Endometrial microvascular endothelial cells (primary cell): ENCODE results near the gene ARL6IP1. TPM values are rescaled to one million over a fixed set of nuclear protein-coding genes. Genes with fewer than 3 reads are reported as not detected.
"Not testable (repeated sequence)": the region's sequence is repeated elsewhere in the genome, so short reads cannot be mapped to it uniquely, and the experiment has no call there.

ENCODE experiments used
- in situ Hi-C: cut with HindIII; loops from 2 replicates; pipeline ENCODE4 v1.10.0; 2017; ENCODE audit warnings: low sequenced_read_pairs, low pct_unique_long_range_greater_than_20kb; ENCODE audit errors: inconsistent ontology term
- total RNA-seq: library from RNA; depleted of rRNA; stranded (reverse); fragments of >200 nt; gene quantifications from one replicate; pipeline ENCODE4 v1.2.3, GENCODE V29; 2015; ENCODE audit errors: inconsistent ontology term

Gene ARL6IP1
- total RNA-seq, 1 donor from 2014 or later: 526 TPM

- in situ Hi-C loops: no loop called here
Observed at GRCh38 chr16:18802767-18803343, 1.5 kb upstream of the ARL6IP1 start.

- in situ Hi-C loops: no loop called here
Observed at GRCh38 chr16:18800775-18801144, 589 bp downstream of the ARL6IP1 start.

GRCh38 chr16:18800293-18800692 lies 1.1 kb downstream of the ARL6IP1 start:
- in situ Hi-C loops: no loop called here

- in situ Hi-C loops: no loop called here
Observed at GRCh38 chr16:18799500-18799899, 1.8 kb downstream of the ARL6IP1 start.

- in situ Hi-C loops: no loop called here
Observed at GRCh38 chr16:18797746-18798145, 3.6 kb downstream of the ARL6IP1 start.

- in situ Hi-C loops: no loop called here
Observed at GRCh38 chr16:18796377-18796776, 5.0 kb downstream of the ARL6IP1 start.

- in situ Hi-C loops: no loop called here
Observed at GRCh38 chr16:18792836-18793433, 8.4 kb downstream of the ARL6IP1 start.

GRCh38 chr16:18789850-18790706 lies 11.3 kb downstream of the ARL6IP1 start, which contains the start of gene RPS15A:
RPS15A (minus strand) TSS chr16:18790334; CDS start chr16:18789113, 1,221 bp downstream.
- in situ Hi-C loops: no loop called here

GRCh38 chr16:18789515-18789849 lies 11.9 kb downstream of the ARL6IP1 start:
- in situ Hi-C loops: no loop called here

GRCh38 chr16:18788828-18789514 lies 12.4 kb downstream of the ARL6IP1 start:
- in situ Hi-C loops: no loop called here

GRCh38 chr16:18784917-18785623 lies 16.3 kb downstream of the ARL6IP1 start:
- in situ Hi-C loops: no loop called here

- in situ Hi-C loops: no loop called here
Observed at GRCh38 chr16:18783430-18784341, 17.7 kb downstream of the ARL6IP1 start.

GRCh38 chr16:18782697-18783429 lies 18.5 kb downstream of the ARL6IP1 start:
- in situ Hi-C loops: no loop called here

GRCh38 chr16:18781232-18781631 lies 20.1 kb downstream of the ARL6IP1 start:
- in situ Hi-C loops: not testable (repeated sequence)

- in situ Hi-C loops: not testable (repeated sequence)
Observed at GRCh38 chr16:18780460-18781026, 20.8 kb downstream of the ARL6IP1 start.

- in situ Hi-C loops: not testable (repeated sequence)
Observed at GRCh38 chr16:18777664-18778063, 23.7 kb downstream of the ARL6IP1 start.

- in situ Hi-C loops: not testable (repeated sequence)
Observed at GRCh38 chr16:18776334-18776733, 25.0 kb downstream of the ARL6IP1 start.
